ENCODE results near the gene TEDC1.
"Not testable (repeated sequence)": the region's sequence is repeated elsewhere in the genome, so short reads cannot be mapped to it uniquely, and the experiment has no call there.

TEDC1 gene

DNA sequence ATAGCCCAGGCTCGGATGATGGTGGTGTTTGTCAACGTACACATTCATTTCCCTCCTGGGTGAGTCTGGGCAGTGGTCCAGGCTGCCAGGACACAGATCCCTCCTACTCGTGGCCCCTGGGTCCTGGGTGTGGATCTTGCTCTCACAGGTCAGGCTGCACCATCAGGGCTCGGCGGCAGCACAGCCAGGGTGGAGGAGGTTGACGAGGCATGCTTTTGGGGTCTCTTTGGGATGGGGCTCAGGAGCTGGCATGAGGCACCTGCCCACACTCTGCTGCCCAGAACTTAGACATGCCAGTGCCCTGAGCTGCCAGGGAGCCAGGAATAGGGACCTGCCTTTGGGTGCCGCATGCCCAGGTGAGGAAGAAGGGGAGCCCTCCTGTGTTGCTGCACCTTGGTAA is 45.0 kb downstream of the TEDC1 start:
- DNase-seq (ENCODE audit: low read depth in 4 of 4, low spot score in 1 of 4) = no peak

DNA sequence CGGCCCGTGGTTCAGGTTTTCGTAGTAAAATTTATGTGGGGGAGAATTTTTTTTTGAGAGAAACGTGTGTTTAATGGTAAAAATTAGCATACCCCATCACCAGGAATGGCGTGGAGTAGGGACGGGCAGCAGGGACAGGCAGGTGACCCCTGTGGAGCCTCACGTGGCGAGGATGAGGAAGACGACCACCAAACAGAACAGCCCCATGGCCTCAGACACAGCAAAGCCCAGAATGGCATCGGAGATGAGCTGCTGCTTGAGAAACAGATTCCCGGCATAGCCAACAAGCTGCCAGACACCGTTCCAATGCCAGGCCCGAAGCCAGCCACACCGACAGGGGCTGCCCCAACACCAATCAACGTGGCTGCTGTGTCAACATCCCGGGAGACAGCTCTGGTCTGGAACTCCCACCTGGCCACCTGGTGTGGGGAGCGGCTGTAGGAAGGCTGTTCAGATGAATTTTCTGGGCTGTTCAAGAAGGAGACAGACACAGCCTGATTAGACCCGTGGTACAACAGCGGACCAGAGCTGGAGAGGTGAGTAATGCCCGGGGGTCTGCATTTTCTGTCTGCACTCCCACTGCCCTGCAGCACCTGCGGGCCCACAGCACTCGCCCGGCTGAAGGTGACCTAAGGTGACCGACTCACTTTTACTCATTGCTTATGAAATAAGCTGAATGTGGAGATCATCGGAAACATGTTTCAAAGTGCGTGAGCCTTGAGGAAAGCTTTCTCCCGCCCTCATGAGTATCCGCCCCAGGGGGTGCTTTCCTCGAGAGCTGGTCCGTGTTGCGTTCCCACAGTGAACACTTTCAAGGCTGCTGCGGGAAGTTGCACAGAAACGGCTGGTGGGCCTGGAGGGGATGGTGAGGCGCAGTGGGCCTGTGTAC is 45.9 kb downstream of the TEDC1 start:
- no peak for DNase-seq (ENCODE audit: low read depth in 4 of 4, low spot score in 1 of 4)

DNA sequence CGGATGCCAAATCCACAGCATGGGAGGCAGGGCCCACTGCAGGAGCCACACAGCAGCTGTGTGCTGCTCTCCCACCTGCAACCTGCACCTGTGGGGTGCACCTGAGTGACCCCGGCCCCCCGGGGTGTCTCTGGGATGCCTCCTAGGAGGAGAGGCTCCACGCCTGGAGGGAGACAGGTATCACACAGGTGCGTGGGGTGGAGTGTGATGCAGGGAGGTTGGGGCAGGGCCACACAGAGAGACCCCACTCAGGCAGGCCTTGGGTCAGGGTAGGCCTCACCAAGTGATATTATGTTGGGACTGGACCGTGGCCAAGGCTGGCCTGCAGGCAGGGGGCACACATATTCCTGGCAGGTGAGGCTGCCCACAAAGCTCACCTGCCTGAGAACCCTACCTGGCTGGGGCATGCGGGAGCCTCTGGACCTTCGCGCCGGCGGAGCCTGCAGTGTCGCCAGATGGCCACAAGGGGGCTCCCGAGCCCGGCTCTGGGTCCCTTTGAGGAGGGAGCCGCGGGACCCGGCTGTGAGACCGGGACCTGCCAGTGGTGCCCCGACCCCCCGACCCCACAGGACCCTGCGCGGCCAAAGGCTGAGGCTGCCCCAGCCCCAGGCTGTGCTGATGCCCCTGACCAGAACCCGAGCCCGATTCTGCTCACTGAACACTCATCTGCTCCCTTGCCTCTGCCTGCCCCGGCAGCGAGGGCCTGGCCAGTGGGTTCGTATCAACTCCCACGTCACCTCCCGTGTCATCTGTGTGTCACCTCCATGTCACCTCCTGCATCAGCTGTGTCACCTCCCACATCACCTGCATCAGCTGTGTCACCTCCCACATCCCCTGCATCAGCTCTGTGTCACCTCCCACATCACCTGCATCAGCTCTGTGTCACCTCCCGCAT is 46.8 kb downstream of the TEDC1 start:
- peak in 2 of 4 experiments; percentile 47 to 58 for DNase-seq (ENCODE audit: low read depth in 4 of 4, low spot score in 1 of 4)

DNA sequence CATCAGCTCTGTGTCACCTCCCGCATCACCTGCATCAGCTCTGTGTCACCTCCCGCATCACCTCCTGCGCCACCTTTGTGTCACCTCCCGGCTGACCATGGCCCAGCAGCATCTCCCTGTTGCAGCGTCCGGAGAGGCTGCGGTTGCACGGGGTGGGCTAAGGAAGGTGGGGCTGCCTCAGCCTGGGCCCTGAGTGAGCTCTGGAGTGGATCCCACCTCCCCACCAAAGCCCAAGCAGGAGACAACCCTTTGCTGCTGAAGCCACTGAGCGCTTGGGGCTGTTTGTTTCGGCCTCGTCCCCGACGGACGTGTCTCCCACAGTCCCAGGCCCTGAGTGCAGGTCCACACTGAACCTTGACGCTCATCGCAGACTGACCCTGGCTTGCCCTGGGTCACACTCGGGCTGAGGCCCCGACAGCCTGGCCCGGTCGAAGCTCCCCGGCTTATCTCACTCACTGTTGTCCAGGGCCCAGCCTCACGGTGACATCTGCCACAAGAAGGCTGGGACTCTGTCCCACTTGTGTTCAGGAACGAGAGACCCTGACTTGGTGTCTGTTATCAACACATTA is 47.5 kb downstream of the TEDC1 start:
- no peak for DNase-seq (ENCODE audit: low read depth in 4 of 4, low spot score in 1 of 4)

DNA sequence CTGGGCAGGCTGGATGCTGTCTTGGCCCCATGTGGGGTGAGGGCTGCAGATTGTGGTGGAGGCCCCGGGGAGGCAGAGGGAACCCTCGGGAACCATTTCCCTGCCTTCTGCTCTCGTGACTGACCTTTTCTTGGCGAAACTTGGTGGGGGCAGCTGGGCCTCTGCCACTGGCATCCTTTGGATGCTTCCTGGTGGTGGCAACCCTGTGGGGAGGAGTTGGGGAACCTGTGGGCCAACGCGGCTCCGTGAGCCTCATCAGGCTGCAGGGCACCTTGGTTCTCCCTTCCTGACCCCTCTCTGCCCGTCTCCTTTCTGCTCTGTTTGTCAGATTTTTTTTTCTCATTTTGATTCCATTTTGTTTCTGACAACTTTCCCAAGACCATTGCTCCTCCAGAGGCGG is 49.8 kb downstream of the TEDC1 start:
- DNase-seq (ENCODE audit: low read depth in 4 of 4, low spot score in 1 of 4) = no peak

DNA sequence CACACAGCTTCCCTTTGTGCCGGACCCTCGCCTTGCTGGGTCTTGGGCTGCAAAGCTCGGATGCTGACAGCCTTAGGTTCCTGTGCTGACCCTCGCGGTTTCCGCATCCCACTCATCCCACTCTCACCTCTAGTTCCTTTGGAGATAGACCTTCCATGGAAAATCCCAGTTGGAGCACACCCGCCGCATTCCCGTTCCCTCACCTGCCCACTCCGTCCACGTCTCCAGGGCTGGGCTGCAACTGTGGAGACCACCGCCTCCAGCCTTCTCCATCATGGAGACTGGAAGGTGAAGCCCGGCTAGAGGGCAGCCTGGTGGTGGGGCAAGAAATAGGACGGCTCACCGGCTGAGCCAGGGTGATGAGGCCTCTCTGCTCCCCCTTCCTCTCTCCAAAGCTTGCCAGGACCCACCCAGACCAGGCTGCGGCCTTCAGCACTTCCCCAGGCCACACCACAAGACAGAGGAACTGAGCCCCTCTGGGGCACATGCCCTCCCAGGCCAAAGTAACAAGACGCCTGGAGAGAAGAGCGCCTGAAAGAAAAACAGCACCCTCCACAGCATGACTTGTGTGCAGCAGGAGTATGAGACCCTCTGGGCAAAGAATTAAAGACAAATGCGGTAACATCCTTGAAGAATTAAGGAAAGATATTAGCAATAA is 50.3 kb downstream of the TEDC1 start:
- DNase-seq (ENCODE audit: low read depth in 4 of 4, low spot score in 1 of 4) = no peak

DNA sequence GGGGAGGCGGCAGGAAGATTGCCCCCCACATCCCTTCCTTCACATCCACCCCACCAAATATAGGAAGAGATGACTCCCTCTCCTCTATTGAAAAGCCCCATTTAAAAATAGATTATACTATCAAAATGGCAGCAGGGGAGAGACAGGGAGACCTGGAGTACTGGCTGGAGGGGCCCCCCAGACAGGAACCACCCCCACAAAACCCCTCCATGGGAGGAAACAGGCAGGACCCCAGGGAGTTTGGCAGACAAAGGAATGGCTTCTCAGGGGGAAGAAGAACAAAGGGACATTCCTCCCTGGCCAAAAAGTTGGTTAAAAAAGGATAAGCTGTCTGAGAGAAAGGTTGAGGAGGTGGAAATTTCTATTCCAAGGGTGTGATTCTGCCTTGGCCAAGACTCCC is 54.6 kb downstream of the TEDC1 start:
- DNase-seq (ENCODE audit: low read depth in 4 of 4, low spot score in 1 of 4) = not testable (repeated sequence)

DNA sequence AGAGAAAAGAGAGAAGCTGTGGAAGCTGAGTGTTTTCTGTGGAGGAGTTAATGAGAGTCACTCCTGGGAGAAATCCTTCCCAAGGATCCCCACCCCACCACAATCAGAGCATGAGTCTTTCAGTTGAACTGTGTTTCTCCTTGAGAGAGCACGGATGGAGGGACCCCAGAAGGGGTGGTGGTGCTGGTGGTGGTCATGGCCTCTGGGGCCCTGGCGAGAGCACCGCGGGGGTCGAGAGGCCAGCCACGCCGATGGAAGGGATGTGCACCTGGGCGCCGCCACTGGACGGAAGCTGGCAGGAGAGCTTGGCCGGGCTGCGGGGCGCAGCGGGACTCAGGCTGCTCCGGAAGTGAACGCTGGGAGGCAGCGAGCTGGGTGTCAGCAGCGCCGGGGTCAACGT is 55.4 kb downstream of the TEDC1 start:
- not testable (repeated sequence) for DNase-seq (ENCODE audit: low read depth in 4 of 4, low spot score in 1 of 4)

DNA sequence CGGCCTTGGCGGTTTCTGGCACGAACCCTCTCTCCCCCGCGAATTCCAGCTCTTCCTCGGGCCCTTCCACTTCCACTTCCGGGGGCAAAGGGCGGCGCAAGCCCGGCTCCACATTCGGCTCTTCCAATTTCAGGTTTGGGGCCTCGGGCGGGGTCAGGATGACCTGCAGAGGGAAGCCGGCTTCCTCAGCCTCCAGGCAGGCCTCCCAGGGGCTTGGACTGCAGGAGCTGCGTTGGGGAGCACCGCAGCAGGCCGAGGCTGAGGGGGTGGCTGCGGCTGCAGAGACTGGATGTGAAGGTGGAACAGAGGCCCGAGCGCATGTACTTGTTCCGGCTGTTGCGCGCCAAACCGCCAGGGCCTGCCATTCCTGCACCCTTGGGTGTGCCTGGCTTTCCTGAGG is 56.0 kb downstream of the TEDC1 start:
- not testable (repeated sequence) for DNase-seq (ENCODE audit: low read depth in 4 of 4, low spot score in 1 of 4)

DNA sequence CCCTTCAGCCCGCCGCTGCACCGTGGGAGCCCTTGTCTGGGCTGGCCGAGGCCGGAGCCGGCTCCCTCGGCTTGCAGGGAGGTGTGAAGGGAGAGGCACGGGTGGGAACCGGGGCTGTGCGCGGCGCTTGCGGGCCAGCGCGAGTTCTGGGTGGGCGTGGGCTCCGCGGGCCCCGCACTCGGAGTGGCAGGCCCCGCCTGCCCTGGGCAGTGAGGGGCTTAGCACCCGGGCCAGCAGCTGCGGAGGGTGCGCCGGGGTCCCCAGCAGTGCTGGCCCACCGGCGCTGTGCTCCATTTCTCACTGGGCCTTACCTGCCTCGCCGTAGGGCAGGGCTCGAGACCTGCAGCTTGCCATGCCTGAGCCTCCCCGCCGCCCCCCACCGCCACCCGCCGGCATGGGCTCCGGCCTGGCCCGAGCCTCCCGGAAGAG is 56.7 kb downstream of the TEDC1 start:
- no peak for DNase-seq (ENCODE audit: low read depth in 4 of 4, low spot score in 1 of 4)

Measured in stimulated activated CD4-positive, alpha-beta T cell treated with anti-CD3 and anti-CD28 coated beads, Interleukin-1b, Interleukin-23, amount 100 ng/mL, for 24 hours (primary cell).